H9 (cell line): ENCODE measurements around the gene TRPM3. TPM values are rescaled to one million over a fixed set of nuclear protein-coding genes. Genes with fewer than 3 reads are reported as not detected.

Source experiments
- DNase-seq: peaks from one replicate; pipeline ENCODE4 v3.0.0-alpha.2; 2017
- H2AFZ ChIP-seq: one replicate; pipeline ENCODE4 v1.6.1; 2013; ENCODE audit warnings: mild to moderate bottlenecking, low read length, control low read depth, moderate library complexity
- H2AK5ac ChIP-seq: 2 replicates; pipeline ENCODE4 v1.6.1; 2013; ENCODE audit warnings: low read length, control low read depth, mixed read lengths; ENCODE audit not compliant: insufficient read length
- H2BK120ac ChIP-seq: one replicate; pipeline ENCODE4 v1.6.1; 2013; ENCODE audit warnings: low read depth, mild to moderate bottlenecking, low read length, control low read depth, inconsistent platforms; ENCODE audit not compliant: poor library complexity, severe bottlenecking
- H2BK12ac ChIP-seq: 2 replicates; pipeline ENCODE4 v1.6.1; 2013; ENCODE audit warnings: low read length, control low read depth, mixed read lengths, low read depth; ENCODE audit not compliant: insufficient read length
- H2BK15ac ChIP-seq: 2 replicates; pipeline ENCODE4 v1.6.1; 2013; ENCODE audit warnings: low read depth, low read length, control low read depth
- H2BK20ac ChIP-seq: one replicate; pipeline ENCODE4 v1.6.1; 2013; ENCODE audit warnings: low read depth, mild to moderate bottlenecking, low read length, control low read depth, inconsistent platforms; ENCODE audit not compliant: poor library complexity, severe bottlenecking
- H2BK5ac ChIP-seq: 2 replicates; pipeline ENCODE4 v1.6.1; 2013; ENCODE audit warnings: low read length, control low read depth, mixed read lengths; ENCODE audit not compliant: insufficient read length
- H3K14ac ChIP-seq: 2 replicates; pipeline ENCODE4 v1.6.1; 2013; ENCODE audit warnings: low read length, control low read depth; ENCODE audit not compliant: insufficient read depth
- H3K18ac ChIP-seq: 2 replicates; pipeline ENCODE4 v1.6.1; 2013; ENCODE audit warnings: low read depth, mild to moderate bottlenecking, mixed read lengths, low read length, control low read depth; ENCODE audit not compliant: insufficient read length
- H3K23ac ChIP-seq: 2 replicates; pipeline ENCODE4 v1.6.1; 2013; ENCODE audit warnings: low read length, control low read depth, mixed read lengths, low read depth; ENCODE audit not compliant: insufficient read length
- H3K23me2 ChIP-seq: 2 replicates; pipeline ENCODE4 v1.6.1; 2013; ENCODE audit warnings: low read depth, mild to moderate bottlenecking, mixed read lengths, low read length, control low read depth; ENCODE audit not compliant: insufficient read length, poor library complexity, severe bottlenecking
- H3K27ac ChIP-seq: 2 replicates; pipeline ENCODE4 v1.5.1; 2013; ENCODE audit warnings: low read length, control low read depth, mixed read lengths, low read depth; ENCODE audit not compliant: insufficient read length
- H3K27me3 ChIP-seq: 2 replicates; pipeline ENCODE4 v1.6.1; 2013; ENCODE audit warnings: low read length, control low read depth, inconsistent platforms; ENCODE audit not compliant: insufficient read depth
- H3K4ac ChIP-seq: 2 replicates; pipeline ENCODE4 v1.6.1; 2013; ENCODE audit warnings: low read depth, mild to moderate bottlenecking, control low read depth, inconsistent platforms, low read length, moderate library complexity
- H3K4me1 ChIP-seq: 2 replicates; pipeline ENCODE4 v1.6.1; 2013; ENCODE audit warnings: low read length, control low read depth, inconsistent platforms; ENCODE audit not compliant: insufficient read depth
- H3K4me2 ChIP-seq: 2 replicates; pipeline ENCODE4 v1.6.1; 2013; ENCODE audit warnings: low read length, control low read depth, mixed read lengths; ENCODE audit not compliant: insufficient read length, insufficient read depth
- H3K56ac ChIP-seq: 2 replicates; pipeline ENCODE4 v1.6.1; 2013; ENCODE audit warnings: low read depth, mild to moderate bottlenecking, mixed read lengths, low read length, control low read depth; ENCODE audit not compliant: insufficient read length
- H3K79me1 ChIP-seq: 2 replicates; pipeline ENCODE4 v1.6.1; 2013; ENCODE audit warnings: low read depth, mild to moderate bottlenecking, moderate library complexity, low read length, control low read depth, inconsistent platforms; ENCODE audit not compliant: insufficient read depth, poor library complexity, severe bottlenecking
- H3K79me2 ChIP-seq: 2 replicates; pipeline ENCODE4 v1.6.1; 2013; ENCODE audit warnings: low read length, control low read depth, inconsistent platforms; ENCODE audit not compliant: insufficient read depth
- H3K9ac ChIP-seq: 2 replicates; pipeline ENCODE4 v1.6.1; 2013; ENCODE audit warnings: low read length, control low read depth, mixed read lengths; ENCODE audit not compliant: insufficient read length; ENCODE audit errors: extremely low read depth
- H3K9me3 ChIP-seq: one replicate; pipeline ENCODE4 v1.6.1; 2013; ENCODE audit warnings: low read depth, low read length, inconsistent platforms; ENCODE audit not compliant: control insufficient read depth
- H3T11ph ChIP-seq: one replicate; pipeline ENCODE4 v1.6.1; 2013; ENCODE audit warnings: mild to moderate bottlenecking, low read length, control low read depth, inconsistent platforms
- H4K20me1 ChIP-seq: one replicate; pipeline ENCODE4 v1.6.1; 2013; ENCODE audit not compliant: control insufficient read depth, insufficient read length, insufficient read depth
- H4K5ac ChIP-seq: 2 replicates; pipeline ENCODE4 v1.6.1; 2013; ENCODE audit warnings: low read depth, mild to moderate bottlenecking, mixed read lengths, low read length, control low read depth; ENCODE audit not compliant: insufficient read length
- H4K8ac ChIP-seq: replicated peaks from 2 replicates; pipeline ENCODE4 v1.6.1; 2013; ENCODE audit warnings: low read length, control low read depth, mixed read lengths, low read depth; ENCODE audit not compliant: insufficient read length
- H4K91ac ChIP-seq: 2 replicates; pipeline ENCODE4 v1.6.1; 2013; ENCODE audit warnings: low read depth, mild to moderate bottlenecking, moderate library complexity, mixed read lengths, low read length, control low read depth; ENCODE audit not compliant: insufficient read length
- H3K27ac Mint-ChIP-seq, 3 experiments: 2 replicates in 2 of 3; 3 replicates in 1 of 3; pipeline ENCODE4 v1.8.0; 2020 to 2021; ENCODE audit warnings: mixed read lengths in 3 of 3, mild to moderate bottlenecking in 1 of 3, moderate library complexity in 1 of 3
- H3K27me3 Mint-ChIP-seq: 2 replicates; pipeline ENCODE4 v1.8.0; 2021; ENCODE audit warnings: low read depth, mild to moderate bottlenecking, moderate library complexity, mixed read lengths
- H3K36me3 Mint-ChIP-seq, 3 experiments: 2 replicates in 2 of 3; 3 replicates in 1 of 3; pipeline ENCODE4 v1.8.0; 2020 to 2021; ENCODE audit warnings: low read depth in 3 of 3, mixed read lengths in 3 of 3; ENCODE audit not compliant: insufficient read depth in 1 of 3
- H3K4me1 Mint-ChIP-seq, 2 experiments: 2 replicates each; pipeline ENCODE4 v1.8.0; 2020; ENCODE audit warnings: mixed read lengths in 2 of 2
- H3K4me3 Mint-ChIP-seq, 2 experiments: 2 replicates in 1 of 2; 3 replicates in 1 of 2; pipeline ENCODE4 v1.8.0; 2020 to 2021; ENCODE audit warnings: mild to moderate bottlenecking in 2 of 2, mixed read lengths in 2 of 2, moderate library complexity in 1 of 2
- H3K9me3 Mint-ChIP-seq, 2 experiments: 2 replicates in 1 of 2; 3 replicates in 1 of 2; pipeline ENCODE4 v1.8.0; 2020; ENCODE audit warnings: mild to moderate bottlenecking in 2 of 2, mixed read lengths in 2 of 2, moderate library complexity in 1 of 2
- CTCF ChIP-seq: fragments of 200-600 bp; sonication (generic); conservative IDR thresholded peaks from 3 replicates; pipeline ENCODE4 v1.8.0; 2021; ENCODE audit warnings: antibody characterized with exemption, mild to moderate bottlenecking
- WGBS: extraction: QIAGEN DNeasy Blood & Tissue Kit; methylation state at CpG from one replicate; pipeline ENCODE4 v1.1.7; 2013; ENCODE audit warnings: missing lambda C conversion rate, low lambda C conversion rate, mixed read lengths; ENCODE audit not compliant: insufficient read length; ENCODE audit errors: extremely low coverage; 5-methylcytosine and 5-hydroxymethylcytosine counted together
- total RNA-seq: library from RNA; stranded (reverse); gene quantifications from 2 replicates; pipeline ENCODE4 v1.2.1, GENCODE V29; 2021

The TRPM3 gene
- total RNA-seq, 1 experiment from 2014 or later: 10.3 TPM

GRCh38 chr9:70532716-70533115 is 588.7 kb downstream of the TRPM3 start:
- Histone ChIP-seq H3K79me2 (no peaks in the 10 kb centered on the region), H3K9ac (no peak overlapping the region), H2BK20ac (no peak overlapping the region), H3K27ac (no peak overlapping the region), H4K8ac (no peak overlapping the region), H4K5ac (no peak overlapping the region), H4K20me1 (no peaks in the 10 kb centered on the region), H4K91ac (no peak overlapping the region), H3K23ac (no peak overlapping the region), H2AFZ (no peak overlapping the region), H3K56ac (no peak overlapping the region), H2BK12ac (no peak overlapping the region), H2BK5ac (no peak overlapping the region), H2BK120ac (no peak overlapping the region), H3K23me2 (no peaks in the 10 kb centered on the region), H3K9me3 (no peaks in the 10 kb centered on the region), H3T11ph (no peak overlapping the region), H3K18ac (no peak overlapping the region), H3K4me2 (no peak overlapping the region), H3K14ac (no peak overlapping the region), H3K4ac (no peak overlapping the region), H3K79me1 (no peaks in the 10 kb centered on the region), H3K27me3 (no peaks in the 10 kb centered on the region), H3K4me1 (peaks cover 3% of the 10 kb centered on the region; the same call in 1 of the 2 replicates), H2BK15ac (no peak overlapping the region), H2AK5ac (no peak overlapping the region)
- H3K27ac Mint-ChIP-seq: no peak overlapping the region
- no peaks in the 10 kb centered on the region for H3K9me3 Mint-ChIP-seq
- TF ChIP-seq CTCF: no peak
- no peaks in the 10 kb centered on the region for H3K36me3 Mint-ChIP-seq
- no peak overlapping the region for H3K4me3 Mint-ChIP-seq
- WGBS: no CpG with 5 or more reads among the region's 6 CpGs
- DNase-seq: no peak
- no peaks in the 10 kb centered on the region for H3K27me3 Mint-ChIP-seq
- peaks cover 13 to 20% of the 10 kb centered on the region in 2 experiments for H3K4me1 Mint-ChIP-seq
